Glomerular visceral epithelial cell (primary cell): ENCODE results near the gene TBR1.

Source experiments
- DNase-seq: peaks from one replicate; pipeline ENCODE4 v3.0.0-alpha.2; 2016; ENCODE audit errors: extremely low spot score

The TBR1 gene

GRCh38 chr2:161415034-161415986 lies 787 bp upstream of the TBR1 start:
- DNase-seq = no peak

DNA sequence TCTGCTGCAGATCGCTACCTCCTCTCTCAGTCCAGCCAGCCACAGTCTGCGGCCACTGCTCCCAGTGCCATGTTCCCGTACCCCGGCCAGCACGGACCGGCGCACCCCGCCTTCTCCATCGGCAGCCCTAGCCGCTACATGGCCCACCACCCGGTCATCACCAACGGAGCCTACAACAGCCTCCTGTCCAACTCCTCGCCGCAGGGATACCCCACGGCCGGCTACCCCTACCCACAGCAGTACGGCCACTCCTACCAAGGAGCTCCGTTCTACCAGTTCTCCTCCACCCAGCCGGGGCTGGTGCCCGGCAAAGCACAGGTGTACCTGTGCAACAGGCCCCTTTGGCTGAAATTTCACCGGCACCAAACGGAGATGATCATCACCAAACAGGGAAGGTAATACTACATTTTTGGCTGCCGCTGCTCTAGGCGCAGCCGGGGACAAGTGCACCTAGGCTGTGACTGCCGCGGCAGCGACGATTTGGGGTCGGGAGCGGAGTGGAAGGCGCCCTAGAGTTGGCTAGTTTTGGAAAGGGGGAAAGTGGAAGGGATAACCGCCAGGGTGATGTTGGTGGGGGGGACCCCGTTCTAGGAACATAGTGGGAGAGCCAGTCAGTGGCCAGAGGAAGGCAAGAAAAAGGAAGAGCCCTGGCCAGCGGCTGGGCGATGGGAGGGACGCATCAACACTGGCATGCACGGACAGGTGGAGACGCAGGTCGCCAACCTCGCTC lies 776 bp downstream of the TBR1 start:
- DNase-seq = no peak

DNA sequence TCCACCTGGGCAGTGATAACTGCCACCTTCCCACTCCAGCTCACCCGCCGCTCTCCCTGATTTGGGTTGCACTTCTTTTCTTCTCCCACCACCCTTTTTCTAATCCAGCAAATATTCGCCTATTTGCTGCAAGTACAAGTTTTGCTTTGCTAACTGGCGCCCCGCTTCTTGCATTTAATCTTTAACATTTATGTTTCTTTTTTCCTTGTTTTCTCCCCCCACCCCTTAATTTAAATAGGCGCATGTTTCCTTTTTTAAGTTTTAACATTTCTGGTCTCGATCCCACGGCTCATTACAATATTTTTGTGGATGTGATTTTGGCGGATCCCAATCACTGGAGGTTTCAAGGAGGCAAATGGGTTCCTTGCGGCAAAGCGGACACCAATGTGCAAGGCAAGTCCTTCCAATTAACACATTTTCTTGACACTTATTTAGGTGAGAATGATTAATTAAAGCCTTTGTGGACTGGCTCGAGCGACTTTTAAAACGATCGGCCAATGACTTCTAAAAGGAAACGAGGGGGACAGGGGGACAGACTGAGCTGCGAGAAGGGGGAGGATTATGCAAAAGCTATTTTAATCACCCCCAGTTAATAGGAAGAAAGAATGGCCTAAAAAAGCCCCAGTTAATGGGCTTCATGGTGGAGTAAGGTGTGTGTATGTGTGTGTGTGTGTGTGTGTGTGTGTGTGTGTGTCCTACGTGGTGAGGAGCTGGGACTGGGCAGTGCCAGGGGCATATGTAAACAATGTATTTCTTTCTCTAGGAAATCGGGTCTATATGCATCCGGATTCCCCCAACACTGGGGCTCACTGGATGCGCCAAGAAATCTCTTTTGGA lies 1.6 kb downstream of the TBR1 start:
- DNase-seq = no peak

GRCh38 chr2:161418275-161418714 lies 2.2 kb downstream of the TBR1 start:
- DNase-seq = no peak

- peak; percentile 52 for DNase-seq
Measured at GRCh38 chr2:161418715-161419637, 2.9 kb downstream of the TBR1 start.

GRCh38 chr2:161419638-161420190 lies 3.6 kb downstream of the TBR1 start:
- no peak for DNase-seq

GRCh38 chr2:161420406-161421074 lies 4.4 kb downstream of the TBR1 start:
- DNase-seq = no peak

DNA sequence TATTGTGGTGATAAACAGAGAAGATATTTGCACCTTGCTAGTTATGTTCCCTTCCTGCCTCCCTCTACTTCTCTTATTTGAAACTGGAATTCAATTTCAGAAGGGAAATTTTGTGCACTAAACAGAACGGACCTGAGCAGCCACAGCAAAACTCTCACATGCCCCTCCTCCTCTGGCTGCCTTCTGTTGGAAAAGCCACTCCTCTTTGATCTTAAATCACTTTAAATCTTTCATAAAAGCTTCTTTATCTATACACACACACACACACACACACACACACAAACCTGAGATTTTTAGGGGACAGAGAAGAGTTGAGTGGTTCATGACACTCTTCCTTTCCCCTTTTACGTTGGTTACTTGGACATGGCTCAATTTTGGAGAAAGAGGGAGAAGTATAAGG lies 5.6 kb downstream of the TBR1 start:
- no peak for DNase-seq

GRCh38 chr2:161422816-161423403 lies 6.8 kb downstream of the TBR1 start:
- DNase-seq = no peak

DNA sequence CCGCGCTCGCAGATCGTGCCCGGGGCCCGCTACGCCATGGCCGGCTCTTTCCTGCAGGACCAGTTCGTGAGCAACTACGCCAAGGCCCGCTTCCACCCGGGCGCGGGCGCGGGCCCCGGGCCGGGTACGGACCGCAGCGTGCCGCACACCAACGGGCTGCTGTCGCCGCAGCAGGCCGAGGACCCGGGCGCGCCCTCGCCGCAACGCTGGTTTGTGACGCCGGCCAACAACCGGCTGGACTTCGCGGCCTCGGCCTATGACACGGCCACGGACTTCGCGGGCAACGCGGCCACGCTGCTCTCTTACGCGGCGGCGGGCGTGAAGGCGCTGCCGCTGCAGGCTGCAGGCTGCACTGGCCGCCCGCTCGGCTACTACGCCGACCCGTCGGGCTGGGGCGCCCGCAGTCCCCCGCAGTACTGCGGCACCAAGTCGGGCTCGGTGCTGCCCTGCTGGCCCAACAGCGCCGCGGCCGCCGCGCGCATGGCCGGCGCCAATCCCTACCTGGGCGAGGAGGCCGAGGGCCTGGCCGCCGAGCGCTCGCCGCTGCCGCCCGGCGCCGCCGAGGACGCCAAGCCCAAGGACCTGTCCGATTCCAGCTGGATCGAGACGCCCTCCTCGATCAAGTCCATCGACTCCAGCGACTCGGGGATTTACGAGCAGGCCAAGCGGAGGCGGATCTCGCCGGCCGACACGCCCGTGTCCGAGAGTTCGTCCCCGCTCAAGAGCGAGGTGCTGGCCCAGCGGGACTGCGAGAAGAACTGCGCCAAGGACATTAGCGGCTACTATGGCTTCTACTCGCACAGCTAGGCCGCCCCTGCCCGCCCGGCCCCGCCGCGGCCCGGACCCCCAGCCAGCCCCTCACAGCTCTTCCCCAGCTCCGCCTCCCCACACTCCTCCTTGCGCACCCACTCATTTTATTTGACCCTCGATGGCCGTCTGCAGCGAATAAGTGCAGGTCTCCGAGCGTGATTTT lies 7.6 kb downstream of the TBR1 start:
- DNase-seq = no peak

DNA sequence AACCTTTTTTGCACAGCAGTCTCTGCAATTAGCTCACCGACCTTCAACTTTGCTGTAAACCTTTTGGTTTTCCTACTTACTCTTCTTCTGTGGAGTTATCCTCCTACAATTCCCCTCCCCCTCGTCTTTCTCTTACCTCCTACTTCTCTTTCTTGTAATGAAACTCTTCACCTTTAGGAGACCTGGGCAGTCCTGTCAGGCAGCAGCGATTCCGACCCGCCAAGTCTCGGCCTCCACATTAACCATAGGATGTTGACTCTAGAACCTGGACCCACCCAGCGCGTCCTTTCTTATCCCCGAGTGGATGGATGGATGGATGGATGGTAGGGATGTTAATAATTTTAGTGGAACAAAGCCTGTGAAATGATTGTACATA lies 8.3 kb downstream of the TBR1 start:
- DNase-seq = no peak

GRCh38 chr2:161424891-161425727 lies 9.0 kb downstream of the TBR1 start:
- DNase-seq = no peak

- DNase-seq = no peak
Measured at GRCh38 chr2:161425728-161426454, 9.8 kb downstream of the TBR1 start.

GRCh38 chr2:161426455-161426921 lies 10.4 kb downstream of the TBR1 start:
- DNase-seq = no peak

GRCh38 chr2:161426922-161427663 lies 11.0 kb downstream of the TBR1 start:
- no peak for DNase-seq
